ENCODE results near the gene PTPN14. TPM values are rescaled to one million over a fixed set of nuclear protein-coding genes. Genes with fewer than 3 reads are reported as not detected.
"Not testable (repeated sequence)": the region's sequence is repeated elsewhere in the genome, so short reads cannot be mapped to it uniquely, and the experiment has no call there.

Gene PTPN14
- total and polyA plus RNA-seq, 5 donors from 2014 or later: 0.02 to 0.10 (median 0.06) TPM; not detected in 2

GRCh38 chr1:214537872-214538473, 13.4 kb downstream of the PTPN14 start:
- Mint-ChIP-seq H3K27me3 (peaks cover 11% of the 10 kb centered on the region), H3K9me3 (no peaks in the 10 kb centered on the region), H3K4me3 (no peak overlapping the region), H3K36me3 (no peaks in the 10 kb centered on the region), H3K27ac (no peak overlapping the region), H3K4me1 (no peaks in the 10 kb centered on the region)
- Histone ChIP-seq H3K36me3 (ENCODE audit: control insufficient read depth, insufficient read depth, low read length) (no peaks in the 10 kb centered on the region), H3K9me3 (ENCODE audit: control insufficient read depth in 2 of 2, low read length in 2 of 2) (no peaks in the 10 kb centered on the region), H3K4me3 (ENCODE audit: low read depth, low read length) (no peak overlapping the region), H3K27me3 (ENCODE audit: control insufficient read depth, insufficient read depth, low read length) (peaks cover 9% of the 10 kb centered on the region), H3K27ac (ENCODE audit: insufficient read depth, low read length, poor library complexity, severe bottlenecking) (no peak overlapping the region), H3K4me1 (ENCODE audit: control insufficient read depth, insufficient read depth, low read length, poor library complexity, severe bottlenecking) (no peaks in the 10 kb centered on the region)
- DNase-seq (no peak), ATAC-seq (ENCODE audit: low read depth in 2 of 2) (no peak)

DNA sequence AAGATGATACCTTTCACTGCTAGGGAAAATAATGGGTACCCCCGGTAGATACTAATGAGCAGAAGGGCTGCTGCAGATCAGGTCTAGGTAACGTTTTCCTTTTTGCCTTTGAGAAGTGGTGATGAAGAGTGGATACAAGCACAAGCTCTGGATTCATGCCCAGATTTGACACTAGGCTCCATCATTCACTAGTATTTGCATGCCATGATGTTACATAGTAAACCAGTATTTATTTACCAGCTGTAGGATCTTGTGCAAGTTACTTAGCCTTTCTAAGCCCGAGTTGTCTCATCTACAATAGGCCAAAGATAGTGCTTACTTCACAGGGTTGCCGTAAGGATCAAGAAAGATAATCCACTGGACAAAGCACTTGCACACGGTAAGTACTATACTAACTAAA, 14.2 kb downstream of the PTPN14 start:
- Mint-ChIP-seq H3K4me1 (no peaks in the 10 kb centered on the region), H3K4me3 (no peak overlapping the region), H3K9me3 (no peaks in the 10 kb centered on the region), H3K36me3 (no peaks in the 10 kb centered on the region), H3K27me3 (peaks cover 11% of the 10 kb centered on the region), H3K27ac (no peak overlapping the region)
- H3K4me1 ChIP-seq (ENCODE audit: control insufficient read depth, insufficient read depth, low read length, poor library complexity, severe bottlenecking): no peaks in the 10 kb centered on the region
- no peaks in the 10 kb centered on the region for H3K36me3 ChIP-seq (ENCODE audit: control insufficient read depth, insufficient read depth, low read length)
- ATAC-seq (ENCODE audit: low read depth in 2 of 2): no peak
- no peak overlapping the region for H3K27ac ChIP-seq (ENCODE audit: insufficient read depth, low read length, poor library complexity, severe bottlenecking)
- no peak for DNase-seq
- no peaks in the 10 kb centered on the region for H3K9me3 ChIP-seq (ENCODE audit: control insufficient read depth in 2 of 2, low read length in 2 of 2)
- no peak overlapping the region for H3K4me3 ChIP-seq (ENCODE audit: low read depth, low read length)
- H3K27me3 ChIP-seq (ENCODE audit: control insufficient read depth, insufficient read depth, low read length): peaks cover 6% of the 10 kb centered on the region

GRCh38 chr1:214532070-214532469, 19.3 kb downstream of the PTPN14 start:
- H3K27me3 Mint-ChIP-seq: peaks cover 6% of the 10 kb centered on the region
- Histone ChIP-seq H3K36me3 (ENCODE audit: control insufficient read depth, insufficient read depth, low read length) (no peaks in the 10 kb centered on the region), H3K4me1 (ENCODE audit: control insufficient read depth, insufficient read depth, low read length, poor library complexity, severe bottlenecking) (no peaks in the 10 kb centered on the region), H3K27ac (ENCODE audit: insufficient read depth, low read length, poor library complexity, severe bottlenecking) (no peak overlapping the region), H3K27me3 (ENCODE audit: control insufficient read depth, insufficient read depth, low read length) (no peaks in the 10 kb centered on the region), H3K4me3 (ENCODE audit: low read depth, low read length) (no peak overlapping the region), H3K9me3 (ENCODE audit: control insufficient read depth in 2 of 2, low read length in 2 of 2) (no peaks in the 10 kb centered on the region)
- H3K36me3 Mint-ChIP-seq: no peaks in the 10 kb centered on the region
- no peak overlapping the region for H3K4me3 Mint-ChIP-seq
- no peaks in the 10 kb centered on the region for H3K4me1 Mint-ChIP-seq
- ATAC-seq (ENCODE audit: low read depth in 2 of 2): no peak
- no peak for DNase-seq
- H3K9me3 Mint-ChIP-seq: peaks cover 0 to 2% (median 0%) of the 10 kb centered on the region in 7 donors
- H3K27ac Mint-ChIP-seq: peak overlapping the region in 1 of 3 donors; percentile 89

DNA sequence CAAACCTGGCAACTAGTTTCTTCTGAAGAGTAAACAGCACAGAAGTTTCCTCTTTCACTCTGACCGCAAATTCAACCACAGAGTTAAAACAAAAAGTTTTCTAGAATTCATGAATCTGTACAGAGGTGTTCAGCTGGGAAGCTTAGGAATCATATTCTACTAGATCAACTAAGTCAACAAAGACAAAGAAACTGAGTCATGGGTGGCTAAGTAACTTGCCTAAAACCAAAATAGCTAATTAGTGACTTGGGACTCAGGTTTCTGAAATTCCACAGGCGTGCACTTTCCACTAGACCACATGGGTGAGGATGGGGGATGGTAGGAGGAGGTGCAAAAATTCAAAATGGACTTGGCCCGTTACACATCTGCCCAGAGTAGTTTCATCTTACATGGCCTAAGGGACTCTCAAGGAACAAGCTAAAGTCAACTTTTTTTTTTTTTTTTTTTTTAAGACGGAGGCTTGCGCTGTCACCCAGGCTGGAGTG, 25.8 kb downstream of the PTPN14 start:
- no peak for ATAC-seq (ENCODE audit: low read depth in 2 of 2)
- H3K4me3 Mint-ChIP-seq: no peak overlapping the region
- H3K9me3 ChIP-seq (ENCODE audit: control insufficient read depth in 2 of 2, low read length in 2 of 2): no peaks in the 10 kb centered on the region
- no peaks in the 10 kb centered on the region for H3K4me1 Mint-ChIP-seq
- no peaks in the 10 kb centered on the region for H3K4me1 ChIP-seq (ENCODE audit: control insufficient read depth, insufficient read depth, low read length, poor library complexity, severe bottlenecking)
- H3K27me3 Mint-ChIP-seq: peaks cover 16% of the 10 kb centered on the region
- no peak overlapping the region for H3K4me3 ChIP-seq (ENCODE audit: low read depth, low read length)
- H3K36me3 Mint-ChIP-seq: no peaks in the 10 kb centered on the region
- H3K9me3 Mint-ChIP-seq: peaks cover 0 to 3% (median 0%) of the 10 kb centered on the region in 7 donors
- no peak for DNase-seq
- H3K27ac Mint-ChIP-seq: no peak overlapping the region
- H3K27ac ChIP-seq (ENCODE audit: insufficient read depth, low read length, poor library complexity, severe bottlenecking): no peak overlapping the region
- no peaks in the 10 kb centered on the region for H3K27me3 ChIP-seq (ENCODE audit: control insufficient read depth, insufficient read depth, low read length)
- H3K36me3 ChIP-seq (ENCODE audit: control insufficient read depth, insufficient read depth, low read length): no peaks in the 10 kb centered on the region

GRCh38 chr1:214524824-214525223, 26.6 kb downstream of the PTPN14 start:
- Mint-ChIP-seq H3K4me3 (no peak overlapping the region), H3K27me3 (peaks cover 16% of the 10 kb centered on the region), H3K4me1 (no peaks in the 10 kb centered on the region), H3K27ac (no peak overlapping the region), H3K9me3 (peaks cover 0 to 2% (median 0%) of the 10 kb centered on the region in 7 donors), H3K36me3 (no peaks in the 10 kb centered on the region)
- Histone ChIP-seq H3K27me3 (ENCODE audit: control insufficient read depth, insufficient read depth, low read length) (no peaks in the 10 kb centered on the region), H3K4me3 (ENCODE audit: low read depth, low read length) (no peak overlapping the region), H3K9me3 (ENCODE audit: control insufficient read depth in 2 of 2, low read length in 2 of 2) (no peaks in the 10 kb centered on the region), H3K4me1 (ENCODE audit: control insufficient read depth, insufficient read depth, low read length, poor library complexity, severe bottlenecking) (no peaks in the 10 kb centered on the region), H3K27ac (ENCODE audit: insufficient read depth, low read length, poor library complexity, severe bottlenecking) (no peak overlapping the region), H3K36me3 (ENCODE audit: control insufficient read depth, insufficient read depth, low read length) (no peaks in the 10 kb centered on the region)
- no peak for DNase-seq
- no peak for ATAC-seq (ENCODE audit: low read depth in 2 of 2)

GRCh38 chr1:214523124-214523824, 28.1 kb downstream of the PTPN14 start:
- Histone ChIP-seq H3K27me3 (ENCODE audit: control insufficient read depth, insufficient read depth, low read length) (no peaks in the 10 kb centered on the region), H3K36me3 (ENCODE audit: control insufficient read depth, insufficient read depth, low read length) (no peaks in the 10 kb centered on the region), H3K4me3 (ENCODE audit: low read depth, low read length) (no peak overlapping the region), H3K4me1 (ENCODE audit: control insufficient read depth, insufficient read depth, low read length, poor library complexity, severe bottlenecking) (no peaks in the 10 kb centered on the region), H3K27ac (ENCODE audit: insufficient read depth, low read length, poor library complexity, severe bottlenecking) (no peak overlapping the region), H3K9me3 (ENCODE audit: control insufficient read depth in 2 of 2, low read length in 2 of 2) (no peaks in the 10 kb centered on the region)
- Mint-ChIP-seq H3K9me3 (peaks cover 0 to 2% (median 0%) of the 10 kb centered on the region in 7 donors), H3K27ac (no peak overlapping the region), H3K4me1 (no peaks in the 10 kb centered on the region), H3K27me3 (peaks cover 16% of the 10 kb centered on the region), H3K4me3 (no peak overlapping the region), H3K36me3 (no peaks in the 10 kb centered on the region)
- no peak for ATAC-seq (ENCODE audit: low read depth in 2 of 2)
- DNase-seq: no peak

GRCh38 chr1:214521458-214521857, 29.9 kb downstream of the PTPN14 start:
- H3K9me3 ChIP-seq (ENCODE audit: control insufficient read depth in 2 of 2, low read length in 2 of 2); H3K4me1 Mint-ChIP-seq; H3K36me3 ChIP-seq (ENCODE audit: control insufficient read depth, insufficient read depth, low read length); H3K4me3 ChIP-seq (ENCODE audit: low read depth, low read length); H3K36me3 Mint-ChIP-seq; H3K27ac Mint-ChIP-seq; H3K27me3 ChIP-seq (ENCODE audit: control insufficient read depth, insufficient read depth, low read length); H3K4me1 ChIP-seq (ENCODE audit: control insufficient read depth, insufficient read depth, low read length, poor library complexity, severe bottlenecking); DNase-seq; ATAC-seq (ENCODE audit: low read depth in 2 of 2); H3K4me3 Mint-ChIP-seq; H3K27ac ChIP-seq (ENCODE audit: insufficient read depth, low read length, poor library complexity, severe bottlenecking); H3K9me3 Mint-ChIP-seq: not testable (repeated sequence)
- H3K27me3 Mint-ChIP-seq: peaks cover 19% of the 10 kb centered on the region
